Keratinocyte (primary cell): ENCODE measurements around the gene SLK. TPM values are rescaled to one million over a fixed set of nuclear protein-coding genes. Genes with fewer than 3 reads are reported as not detected.

Source experiments
- DNase-seq: peaks from one replicate; pipeline ENCODE4 v3.0.0-alpha.2; 2011; ENCODE audit warnings: low read depth, missing footprints, low spot score
- FAIRE-seq: peaks from 2 replicates; lab custom pipeline; 2011; peaks lifted over from hg19 to GRCh38; lab: Jason Lieb, UNC
- H2AFZ ChIP-seq: 2 replicates; pipeline ENCODE4 v1.6.0; 2012; ENCODE audit warnings: low read length, control low read depth, inconsistent platforms; ENCODE audit not compliant: control insufficient read depth
- H3K27ac ChIP-seq: 2 replicates; pipeline ENCODE4 v1.5.1; 2011; ENCODE audit warnings: low read length; ENCODE audit not compliant: control insufficient read depth, insufficient read depth
- H3K27me3 ChIP-seq: 3 replicates; pipeline ENCODE4 v1.6.0; 2011; ENCODE audit warnings: low read length; ENCODE audit not compliant: control insufficient read depth, insufficient read depth; ENCODE audit errors: extremely low read depth
- H3K36me3 ChIP-seq, 2 experiments: 2 replicates in 1 of 2; 3 replicates in 1 of 2; pipeline ENCODE4 v1.5.1; 2011; ENCODE audit warnings: low read length in 2 of 2, mild to moderate bottlenecking in 1 of 2; ENCODE audit not compliant: control insufficient read depth in 2 of 2, insufficient read depth in 2 of 2; ENCODE audit errors: extremely low read depth in 1 of 2
- H3K4me1 ChIP-seq: 3 replicates; pipeline ENCODE4 v1.5.1; 2011; ENCODE audit warnings: low read length; ENCODE audit not compliant: control insufficient read depth, insufficient read depth; ENCODE audit errors: extremely low read depth
- H3K4me2 ChIP-seq: 3 replicates; pipeline ENCODE4 v1.6.0; 2011; ENCODE audit warnings: low read depth, low read length; ENCODE audit not compliant: control insufficient read depth, insufficient read depth; ENCODE audit errors: extremely low read depth
- H3K4me3 ChIP-seq, 3 experiments: fragments of 200-600 bp in 1 of 3; sonication (generic) in 1 of 3; 2 replicates in 2 of 3; 3 replicates in 1 of 3; pipeline ENCODE4 v1.5.1; 2011 to 2016; ENCODE audit warnings: low read length in 3 of 3, mild to moderate bottlenecking in 3 of 3, control low read depth in 2 of 3, inconsistent platforms in 1 of 3, low read depth in 1 of 3, mixed read lengths in 1 of 3, mixed run types in 1 of 3, moderate library complexity in 1 of 3; ENCODE audit not compliant: control insufficient read depth in 2 of 3, insufficient read depth in 2 of 3; ENCODE audit errors: extremely low read depth in 1 of 3
- H3K79me2 ChIP-seq: 2 replicates; pipeline ENCODE4 v1.6.0; 2012; ENCODE audit warnings: low read length; ENCODE audit not compliant: control insufficient read depth, insufficient read depth
- H3K9ac ChIP-seq: 3 replicates; pipeline ENCODE4 v1.6.0; 2011; ENCODE audit warnings: low read length; ENCODE audit not compliant: control insufficient read depth, insufficient read depth; ENCODE audit errors: extremely low read depth
- H3K9me1 ChIP-seq: 3 replicates; pipeline ENCODE4 v1.6.0; 2011; ENCODE audit warnings: low read length; ENCODE audit not compliant: control insufficient read depth, insufficient read depth; ENCODE audit errors: extremely low read depth
- H3K9me3 ChIP-seq: 2 replicates; pipeline ENCODE4 v1.5.1; 2012; ENCODE audit warnings: low read depth, low read length; ENCODE audit not compliant: control insufficient read depth
- H4K20me1 ChIP-seq: 3 replicates; pipeline ENCODE4 v1.6.0; 2011; ENCODE audit warnings: low read length; ENCODE audit not compliant: control insufficient read depth, insufficient read depth; ENCODE audit errors: extremely low read depth
- CTCF ChIP-seq, 3 experiments: IDR thresholded peaks in 1 of 3; conservative IDR thresholded peaks in 1 of 3; optimal IDR thresholded peaks in 1 of 3; 2 replicates in 2 of 3; 3 replicates in 1 of 3; pipeline versions ENCODE3 to v1.5.1; 2011; ENCODE audit warnings: low read length in 3 of 3, mild to moderate bottlenecking in 3 of 3, moderate library complexity in 2 of 3, control low read depth in 1 of 3, inconsistent platforms in 1 of 3; ENCODE audit not compliant: insufficient read depth in 2 of 3; ENCODE audit errors: extremely low read depth in 1 of 3
- EZH2 ChIP-seq: IDR thresholded peaks from one replicate; pipeline ENCODE4 v1.6.1; 2012; ENCODE audit warnings: inconsistent platforms, mild to moderate bottlenecking, low read length, moderate library complexity
- dilution Hi-C: fragments of 300-500 bp; cut with MboI; formaldehyde crosslinking; loops from one replicate; pipeline ENCODE4 v1.7.0; 2020; ENCODE audit warnings: low sequenced_read_pairs; ENCODE audit not compliant: extremely low pct_ligation_motif_present
- polyA plus RNA-seq, 5 experiments: library from polyadenylated mRNA; depleted of rRNA in 3 of 5; stranded (reverse) in 3 of 5; stranded (forward) in 1 of 5; unstranded in 1 of 5; fragments of >200 nt; gene quantifications; 1 replicate in 1 of 5; 2 replicates in 3 of 5; 3 replicates in 1 of 5; pipeline versions ENCODE4 v1.2.1 to v1.2.3, GENCODE V29; 2011 to 2012; ENCODE audit warnings: missing spikeins in 2 of 5, low read depth in 1 of 5, low replicate concordance in 1 of 5

The SLK gene
- polyA plus RNA-seq, 1 donor (not counting 4 experiments of a cell fraction or from before 2014, with no cell fraction given): 36.7 TPM

- TF ChIP-seq CTCF (optimal IDR thresholded peaks at IDR 0.05 in 1 of 3, IDR thresholded peaks at IDR 0.05 in 1 of 3, conservative IDR thresholded peaks at IDR 0.05 in 1 of 3; ENCODE audit: extremely low read depth in 1 of 3, insufficient read depth in 2 of 3, low read length in 3 of 3) (no peak), EZH2 (no peak)
- no peak for FAIRE-seq
- H3K4me2 ChIP-seq: no peak overlapping the region
- no peak overlapping the region for H3K4me3 ChIP-seq
- H3K27ac ChIP-seq: no peak overlapping the region
- no peak overlapping the region for H2AFZ ChIP-seq
- peaks cover 61 to 86% of the 10 kb centered on the region in 2 experiments for H3K36me3 ChIP-seq
- H3K4me1 ChIP-seq: peaks cover 8% of the 10 kb centered on the region
- H3K27me3 ChIP-seq: no peaks in the 10 kb centered on the region
- H4K20me1 ChIP-seq: peaks cover 9% of the 10 kb centered on the region
- DNase-seq: no peak
- H3K79me2 ChIP-seq: peaks cover 3% of the 10 kb centered on the region
- no peak overlapping the region for H3K9ac ChIP-seq
- no peaks in the 10 kb centered on the region for H3K9me3 ChIP-seq
- H3K9me1 ChIP-seq: no peaks in the 10 kb centered on the region
- dilution Hi-C loops: no loop called here
Observed at GRCh38 chr10:104061196-104061595, 94.3 kb downstream of the SLK start.

GRCh38 chr10:104065748-104066147, 98.8 kb downstream of the SLK start:
- Histone ChIP-seq H3K79me2 (peaks cover 19% of the 10 kb centered on the region), H3K9me3 (no peaks in the 10 kb centered on the region), H2AFZ (no peak overlapping the region), H3K4me1 (no peaks in the 10 kb centered on the region), H3K9ac (no peak overlapping the region), H3K9me1 (no peaks in the 10 kb centered on the region), H3K36me3 (peaks cover 58 to 70% of the 10 kb centered on the region in 2 experiments), H3K4me2 (no peak overlapping the region), H4K20me1 (peaks cover 9% of the 10 kb centered on the region), H3K27me3 (no peaks in the 10 kb centered on the region), H3K27ac (no peak overlapping the region), H3K4me3 (no peak overlapping the region)
- dilution Hi-C loops: no loop called here
- no peak for FAIRE-seq
- TF ChIP-seq EZH2: no peak
- DNase-seq: no peak

- H3K4me3 ChIP-seq: no peak overlapping the region
- no peak overlapping the region for H3K4me2 ChIP-seq
- no peak overlapping the region for H3K27ac ChIP-seq
- H3K79me2 ChIP-seq: peaks cover 31% of the 10 kb centered on the region
- H3K4me1 ChIP-seq: no peaks in the 10 kb centered on the region
- H3K9ac ChIP-seq: no peak overlapping the region
- peaks cover 60 to 70% of the 10 kb centered on the region in 2 experiments for H3K36me3 ChIP-seq
- no peaks in the 10 kb centered on the region for H3K9me3 ChIP-seq
- H3K9me1 ChIP-seq: no peaks in the 10 kb centered on the region
- H3K27me3 ChIP-seq: no peaks in the 10 kb centered on the region
- FAIRE-seq (no peak), DNase-seq (no peak)
- peaks cover 5% of the 10 kb centered on the region for H4K20me1 ChIP-seq
- TF ChIP-seq CTCF (optimal IDR thresholded peaks at IDR 0.05 in 1 of 3, IDR thresholded peaks at IDR 0.05 in 1 of 3, conservative IDR thresholded peaks at IDR 0.05 in 1 of 3; ENCODE audit: extremely low read depth in 1 of 3, insufficient read depth in 2 of 3, low read length in 3 of 3): no peak
- TF ChIP-seq EZH2: no peak
- dilution Hi-C loops: no loop called here
- no peak overlapping the region for H2AFZ ChIP-seq
Observed at GRCh38 chr10:104066945-104067344, 100.0 kb downstream of the SLK start.
